Measurements from ENCODE around the gene KRTAP10-2. TPM values are rescaled to one million over a fixed set of nuclear protein-coding genes. Genes with fewer than 3 reads are reported as not detected.

The KRTAP10-2 gene
- polyA plus RNA-seq, 1 donor, result not detected

DNA sequence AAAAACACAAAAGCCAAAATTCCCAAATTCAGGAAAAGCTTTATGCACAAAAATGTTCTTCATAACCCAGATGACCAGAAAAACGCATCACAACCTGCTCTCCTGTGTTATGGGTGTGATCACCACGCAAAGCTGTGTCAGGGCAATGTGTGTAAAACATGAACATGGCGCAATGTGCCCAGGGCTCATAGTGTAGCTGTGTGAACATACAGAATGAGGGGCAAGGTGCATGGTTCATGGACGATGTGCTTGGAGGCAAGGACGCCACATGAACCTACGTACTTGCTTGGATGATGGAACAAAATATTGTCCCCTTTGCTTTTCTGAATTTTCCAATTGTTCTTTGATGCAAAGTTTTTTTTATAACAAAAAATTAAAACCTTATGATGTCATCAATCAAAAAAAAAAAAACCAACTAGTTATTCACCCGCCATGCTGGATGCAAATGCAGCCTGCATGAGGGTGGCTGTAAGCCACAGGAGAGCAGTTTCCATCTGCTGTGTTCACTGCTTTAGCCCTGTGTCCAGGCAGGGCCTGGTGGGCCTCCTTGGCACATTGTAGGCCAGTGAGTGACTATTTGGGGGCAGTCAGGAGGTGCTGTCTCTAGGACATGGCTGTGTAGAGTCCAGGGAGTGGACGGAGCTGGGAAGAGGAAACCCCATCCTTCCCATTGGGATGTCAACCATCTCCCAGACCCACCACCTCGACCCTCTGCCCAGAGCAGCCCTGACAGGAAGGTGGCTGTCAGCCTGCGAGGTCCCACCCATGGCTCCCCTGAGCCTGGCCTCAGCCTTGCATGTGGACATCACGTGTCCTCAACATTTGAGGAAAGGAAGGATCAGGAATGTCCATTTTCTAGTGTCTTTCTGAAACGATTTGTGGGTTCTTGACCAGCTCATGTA is 25.0 kb downstream of the KRTAP10-2 start:
- DNase-seq, result no peak

DNA sequence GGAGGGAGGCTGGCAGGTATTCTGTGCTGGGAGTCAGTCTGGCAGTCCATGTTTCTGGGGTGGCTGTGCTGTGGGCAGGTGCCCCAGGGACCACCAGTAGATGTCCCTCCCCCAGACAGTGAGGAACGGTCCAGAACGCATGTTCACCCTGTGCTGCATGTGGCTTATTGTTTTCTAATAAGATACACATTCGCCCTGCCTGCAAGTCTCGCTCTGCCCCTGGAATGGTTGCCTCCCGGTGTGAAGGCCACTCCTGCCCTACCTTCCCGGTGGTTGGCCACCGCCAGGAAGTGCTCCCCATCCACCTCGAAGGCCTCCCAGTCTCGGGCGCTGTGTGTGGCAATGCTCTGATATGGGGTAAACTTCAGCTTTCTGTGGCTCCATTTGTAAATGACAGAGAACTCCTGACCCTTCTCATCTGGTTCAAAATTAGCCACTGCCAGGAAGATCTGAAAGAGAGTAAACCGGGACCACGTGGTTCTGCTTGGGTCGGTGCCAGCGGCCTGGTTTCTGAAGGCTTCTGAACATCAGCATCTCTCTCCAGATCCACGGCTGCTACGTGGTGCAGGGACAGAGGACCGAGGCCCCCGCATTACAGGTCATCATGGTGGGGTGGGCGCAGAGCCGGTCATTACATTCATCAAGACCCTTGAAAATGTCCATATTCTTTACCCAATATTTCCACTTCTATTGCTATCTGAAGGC is 25.8 kb downstream of the KRTAP10-2 start:
- no peak for DNase-seq

DNA sequence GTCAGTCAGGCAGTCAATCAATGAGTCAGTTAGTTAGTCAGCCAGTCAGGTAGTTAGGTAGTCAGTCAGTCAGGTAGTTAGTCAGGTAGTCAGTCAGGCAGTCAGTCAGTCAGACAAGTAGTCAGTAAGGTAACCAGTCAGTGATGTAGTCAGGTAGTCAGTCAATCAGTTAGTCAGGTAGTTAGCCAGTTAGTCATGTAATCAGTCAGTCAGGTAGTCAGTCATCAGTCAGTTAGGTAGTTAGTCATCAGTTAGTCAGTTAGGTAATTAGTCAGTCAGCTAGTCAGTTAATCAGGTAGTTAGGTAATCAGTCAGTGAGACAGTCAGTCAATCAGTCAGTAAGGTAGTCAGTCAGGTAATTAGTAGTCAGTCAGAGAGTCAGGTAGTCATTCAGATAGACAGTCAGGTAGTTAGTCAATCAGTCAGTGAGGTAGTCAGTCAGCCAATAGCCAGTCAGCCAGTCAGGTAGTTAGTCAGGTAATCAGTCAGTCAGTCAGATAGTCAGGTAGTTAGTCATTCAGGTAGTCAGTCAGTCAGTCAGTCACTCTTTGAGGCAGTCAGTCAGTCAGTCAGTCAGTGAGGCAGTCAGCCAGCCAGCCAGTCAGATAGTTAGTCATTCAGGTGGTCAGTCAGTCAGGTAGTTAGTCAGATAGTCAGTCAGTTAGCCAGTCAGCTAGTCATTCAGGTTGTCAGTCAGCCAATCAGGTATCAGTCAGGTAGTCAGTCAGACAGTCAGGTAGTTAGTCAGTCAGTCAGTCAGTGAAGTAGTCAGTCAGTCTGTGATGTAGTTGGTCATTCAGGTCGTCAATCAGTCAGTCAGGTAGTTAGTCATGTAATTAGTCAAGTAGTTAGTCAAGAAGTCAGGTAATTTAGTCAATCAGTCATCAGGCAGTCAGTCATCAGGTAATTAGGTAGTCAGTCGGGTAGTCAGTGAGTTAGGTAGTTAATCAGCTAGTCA is 26.6 kb downstream of the KRTAP10-2 start:
- DNase-seq, result no peak

DNA sequence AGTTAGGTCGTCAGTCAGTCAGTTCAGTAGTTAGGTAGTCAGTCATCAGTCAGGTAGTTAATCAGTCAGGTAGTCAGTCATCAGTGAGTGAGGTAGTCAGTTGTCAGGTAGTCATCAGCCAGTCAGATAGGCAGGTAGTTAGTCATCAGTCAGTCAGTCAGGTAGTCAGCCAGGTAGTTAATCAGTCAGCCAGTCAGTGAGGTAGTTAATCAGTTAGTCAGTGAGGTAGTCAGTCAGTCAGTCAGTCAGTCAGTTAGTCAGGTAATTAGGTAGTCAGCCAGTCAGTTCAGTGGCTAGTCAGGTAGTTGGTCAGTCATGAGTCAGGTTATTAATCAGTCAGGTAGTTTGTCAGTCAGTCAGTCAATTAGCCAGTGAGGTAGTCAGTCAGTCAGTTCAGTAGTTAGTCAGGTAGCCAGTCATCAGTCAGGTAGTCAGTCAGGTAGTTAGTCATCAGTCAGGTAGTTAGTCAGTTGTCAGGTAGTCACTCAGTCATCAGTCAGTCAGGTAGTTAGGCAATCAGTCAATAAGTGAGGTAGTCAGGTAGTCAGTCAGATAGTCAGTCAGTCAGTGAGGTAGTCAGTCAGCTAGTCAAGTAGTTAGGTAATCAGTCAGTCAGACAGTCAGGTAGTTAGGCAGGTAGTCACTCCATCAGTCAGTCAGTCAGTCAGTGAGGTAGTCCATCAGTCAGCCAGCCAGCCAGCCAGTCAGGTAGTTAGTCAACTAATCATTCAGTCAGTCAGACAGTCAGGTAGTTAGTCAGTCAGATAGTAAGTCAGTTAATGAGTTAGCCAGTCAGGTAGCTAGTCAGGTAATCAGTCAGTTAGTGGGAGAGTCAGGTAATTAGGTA is 27.5 kb downstream of the KRTAP10-2 start:
- no peak for DNase-seq

DNA sequence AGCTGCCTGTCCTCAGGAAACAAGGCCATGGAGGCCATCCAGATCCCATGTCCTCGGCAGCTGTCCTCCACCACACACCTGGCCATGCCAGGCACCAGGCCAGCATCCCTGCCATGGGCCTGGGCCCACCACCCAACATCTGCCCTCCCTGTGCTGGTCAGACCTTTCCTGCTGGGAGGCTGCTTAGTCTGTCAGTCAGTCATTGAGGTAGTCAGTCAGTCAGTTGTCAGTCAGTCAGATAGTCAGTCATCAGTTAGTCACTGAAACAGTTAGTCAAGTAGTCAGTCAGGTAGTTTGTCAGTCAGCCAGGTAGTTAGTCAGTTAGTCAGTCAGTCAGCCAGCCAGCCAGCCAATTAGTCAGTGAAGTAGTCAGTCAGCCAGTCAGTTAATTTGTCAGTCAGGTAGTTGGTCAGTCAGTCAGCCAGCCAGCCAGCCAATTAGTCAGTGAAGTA is 28.5 kb downstream of the KRTAP10-2 start:
- DNase-seq, result no peak

DNA sequence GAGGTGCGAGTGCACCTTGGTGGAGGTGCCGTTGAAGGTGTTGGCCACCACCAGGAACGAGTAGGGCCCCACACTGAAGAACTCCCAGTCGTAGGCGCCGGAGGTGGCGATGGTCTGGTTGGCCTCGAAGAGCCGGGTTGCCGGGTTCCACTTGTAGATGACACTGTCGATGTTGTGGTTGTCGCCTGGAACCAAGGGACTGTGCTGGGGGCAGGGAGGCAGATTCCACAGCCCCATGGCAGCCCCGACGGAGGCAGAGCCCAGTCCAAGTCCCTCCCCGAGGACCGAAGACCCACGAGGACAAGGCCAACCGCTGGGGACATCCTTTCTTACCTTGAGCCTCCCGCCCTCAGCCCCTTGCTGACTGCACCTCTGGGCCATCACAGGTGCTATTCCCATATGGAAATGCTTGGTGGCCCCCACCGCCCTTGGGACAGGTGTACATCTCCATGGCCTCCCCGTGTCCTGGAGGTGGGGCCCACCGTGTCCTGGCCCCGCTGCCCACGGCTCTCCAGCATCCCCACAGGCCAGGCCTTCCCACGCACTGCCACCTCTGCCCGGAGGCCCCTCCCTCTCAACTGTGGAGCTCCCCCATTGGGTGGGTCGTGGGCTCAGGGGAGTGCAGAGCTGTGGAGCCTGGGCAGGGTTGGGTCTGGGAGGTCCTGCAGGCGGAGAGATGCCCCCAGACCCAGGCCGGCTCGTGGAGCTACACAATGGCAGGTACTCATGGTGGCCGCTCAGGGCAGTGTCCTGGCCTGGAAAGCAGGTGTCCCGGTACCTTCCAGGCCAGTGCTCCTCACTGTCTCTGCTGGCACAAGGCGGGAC is 29.2 kb downstream of the KRTAP10-2 start:
- no peak for DNase-seq

DNA sequence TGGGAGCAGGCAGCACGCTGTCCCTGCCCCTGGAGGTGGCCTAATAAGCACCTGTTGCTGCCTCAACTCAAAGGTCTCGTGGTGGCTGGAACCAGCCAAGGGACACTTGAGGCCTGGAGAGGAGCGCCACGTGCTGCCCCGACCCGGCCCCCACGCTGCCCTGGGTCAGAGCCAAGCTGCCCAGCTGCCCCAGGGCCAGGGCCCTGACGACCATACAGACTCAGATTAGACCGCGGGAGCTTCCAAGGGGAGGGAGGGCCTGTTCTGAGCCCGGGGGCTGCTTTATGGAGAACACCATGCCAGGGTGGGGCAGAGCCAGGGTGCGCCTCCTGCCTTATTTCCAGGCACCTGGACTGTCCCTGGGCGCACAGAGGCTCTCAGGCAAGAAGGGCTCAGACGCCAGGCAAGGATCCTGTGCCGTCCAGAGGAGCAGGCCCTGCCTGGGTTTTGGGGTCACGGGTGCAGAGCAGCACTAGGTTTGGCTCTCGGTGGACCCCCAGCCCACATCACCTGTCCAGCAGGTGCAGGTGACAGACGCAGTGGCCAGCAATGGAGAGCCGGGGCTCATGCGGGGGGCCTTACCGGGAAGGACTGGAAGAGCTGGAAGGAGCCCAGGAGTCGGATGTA is 29.9 kb downstream of the KRTAP10-2 start:
- DNase-seq, result no peak

DNA sequence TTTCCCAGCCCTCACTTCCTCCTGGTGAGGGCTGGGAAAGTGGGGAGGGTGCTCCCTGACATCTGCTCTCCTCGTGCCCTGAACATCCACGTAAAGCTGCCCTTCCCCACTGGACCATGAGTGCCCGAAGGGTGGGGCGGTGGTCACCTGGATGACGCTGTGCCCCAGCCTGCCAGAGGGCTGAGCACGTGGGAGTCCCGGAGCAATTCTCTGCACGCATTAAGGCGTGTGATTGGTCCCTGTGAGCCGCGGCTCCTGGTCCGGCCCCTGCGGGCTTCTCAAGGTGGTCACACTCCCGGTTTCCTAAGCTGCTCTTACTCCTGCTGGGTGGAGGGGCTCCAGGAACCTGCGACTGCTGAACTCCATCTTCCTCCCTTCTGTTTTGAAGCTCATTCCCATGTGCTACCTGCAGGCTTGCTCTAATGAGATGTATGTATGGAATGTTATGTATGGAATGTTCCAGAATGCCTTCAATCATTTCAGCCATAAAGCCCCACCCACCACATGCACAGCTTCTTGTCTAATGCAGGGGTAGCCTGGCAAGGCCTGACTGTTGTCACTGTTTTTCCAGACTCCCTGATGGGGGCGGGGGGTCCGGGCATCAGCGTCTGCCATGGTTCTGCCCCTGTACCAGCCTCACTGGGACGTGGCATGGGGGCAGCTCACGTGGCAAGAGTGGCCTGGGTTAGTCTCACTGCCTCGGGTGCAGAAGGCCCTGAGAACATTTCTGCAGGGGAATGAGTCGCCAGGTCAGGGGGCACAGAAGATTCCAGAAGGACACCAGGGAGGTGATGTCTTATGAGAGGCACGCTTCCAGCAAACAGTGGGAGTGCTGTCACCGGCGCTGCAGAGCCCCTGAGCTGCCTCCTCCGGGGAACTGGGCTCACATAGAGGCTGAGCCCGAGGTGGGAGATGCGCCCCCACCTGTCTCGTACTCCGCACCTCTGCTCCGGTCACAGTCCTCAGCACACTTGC is 30.7 kb downstream of the KRTAP10-2 start:
- DNase-seq, result no peak

DNA sequence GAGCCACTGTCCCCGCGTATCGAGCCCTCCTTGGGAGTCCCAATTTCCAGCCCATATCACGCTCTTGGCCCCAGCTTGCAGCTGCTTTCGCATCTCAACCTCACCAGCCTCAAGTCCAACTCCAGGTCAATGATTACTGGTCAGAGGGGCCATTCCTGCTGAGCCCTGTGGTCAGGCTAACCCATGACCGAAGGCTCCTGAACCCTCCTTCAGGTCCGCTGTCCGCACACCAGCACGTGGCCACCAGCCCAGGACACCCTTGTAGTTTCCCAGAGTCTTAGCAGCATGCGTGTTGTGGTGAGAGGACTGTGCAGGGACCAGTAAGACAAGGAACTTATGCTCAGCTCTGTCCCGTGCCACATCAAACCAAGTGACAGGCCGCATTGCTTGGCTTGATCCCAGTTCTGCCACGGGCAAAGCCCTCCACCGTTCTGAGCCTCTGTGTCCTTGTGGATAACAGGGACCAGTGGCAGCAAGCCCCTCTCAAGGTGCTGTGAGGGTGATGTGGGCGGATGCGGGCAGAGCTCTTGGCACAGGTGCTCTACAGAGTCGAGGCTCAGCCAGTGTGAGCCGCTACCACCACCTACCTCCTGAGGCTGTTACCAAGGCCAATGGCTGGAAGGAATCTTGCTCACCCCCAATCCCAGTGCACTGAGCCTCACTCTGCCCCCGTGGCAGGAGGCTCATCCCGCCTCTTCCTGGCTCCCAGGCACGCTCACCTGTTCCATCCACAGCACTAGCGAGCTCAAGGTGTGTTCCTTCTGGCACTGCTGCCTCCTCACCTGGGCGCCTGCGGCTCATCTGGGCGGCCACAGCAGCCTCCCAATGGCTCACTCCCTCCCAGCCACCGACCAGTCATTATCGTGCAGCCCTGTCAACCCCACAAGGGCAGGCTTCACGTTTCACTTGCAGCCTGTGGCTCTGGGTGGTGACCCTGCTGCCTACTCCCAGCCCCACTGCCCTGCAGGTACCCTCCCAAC is 31.7 kb downstream of the KRTAP10-2 start:
- DNase-seq, result no peak

DNA sequence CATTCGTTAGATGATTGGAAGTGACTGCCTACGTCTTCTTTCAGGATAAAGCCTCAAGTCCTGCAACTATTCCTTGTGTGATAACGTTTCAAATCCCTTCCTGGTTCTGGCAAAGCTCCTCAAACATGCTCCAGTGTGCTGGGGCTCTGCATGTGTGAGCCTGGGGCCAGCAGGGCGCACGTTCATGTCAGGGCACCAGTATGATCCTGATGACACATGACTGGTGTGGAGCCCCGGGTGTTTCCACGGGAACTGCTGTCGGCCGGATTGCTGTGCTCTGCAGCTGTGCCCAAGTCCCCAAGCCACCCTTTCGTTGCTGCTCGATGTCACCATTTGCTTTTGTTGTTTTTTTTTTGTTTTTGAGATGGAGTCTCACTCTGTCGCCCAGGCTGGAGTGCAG is 32.6 kb downstream of the KRTAP10-2 start:
- no peak for DNase-seq

DNA sequence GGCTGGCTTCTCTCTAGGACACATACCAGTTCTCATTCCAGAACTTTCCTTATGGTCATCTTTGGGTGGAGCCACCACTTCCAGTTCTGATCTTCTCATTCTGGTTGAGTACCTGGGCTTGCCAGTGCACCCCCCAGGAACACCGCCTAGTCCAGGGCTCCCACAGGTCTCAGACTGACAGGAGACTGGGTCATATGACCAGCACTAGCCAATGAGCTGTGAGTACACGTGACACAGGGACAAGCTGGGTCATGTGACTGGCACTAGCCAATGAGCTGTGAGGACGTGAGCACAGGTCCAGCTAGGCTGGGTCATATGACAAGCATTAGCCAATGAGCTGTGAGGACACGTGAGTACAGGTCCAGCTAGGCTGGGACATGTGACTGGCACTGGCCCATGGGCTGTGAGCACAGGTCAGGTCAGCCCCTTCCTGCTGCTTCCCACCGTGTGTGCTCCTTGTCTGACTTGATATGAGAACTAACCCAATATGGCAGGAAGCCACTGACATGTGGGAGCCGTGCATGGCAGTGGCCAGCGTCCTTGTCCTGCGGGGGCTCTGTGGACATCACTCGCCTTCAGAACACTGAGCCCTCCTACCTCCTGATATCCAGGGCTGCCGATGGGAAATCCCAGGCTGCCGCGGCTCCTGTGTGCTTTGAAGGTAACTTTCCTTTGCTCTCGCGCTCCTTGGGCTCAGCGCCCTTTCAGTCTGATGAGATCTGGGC is 34.0 kb downstream of the KRTAP10-2 start:
- no peak for DNase-seq

DNA sequence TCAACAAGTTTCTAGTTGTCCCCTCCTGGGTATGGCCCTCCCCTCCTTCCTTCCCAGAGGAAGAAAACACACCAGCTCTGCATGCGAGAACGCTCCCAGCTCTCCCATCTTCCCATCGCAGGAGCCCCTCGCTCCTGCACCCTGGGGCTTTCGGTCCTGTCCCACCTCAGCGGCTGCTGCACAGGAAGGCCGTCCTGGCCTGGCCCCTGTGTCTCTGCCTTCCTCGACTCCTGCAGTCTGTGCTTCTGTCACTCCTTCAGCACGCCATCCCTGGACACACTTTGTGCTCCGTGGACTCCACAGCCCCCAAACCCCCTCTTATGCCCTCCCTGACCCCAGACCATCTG is 34.5 kb downstream of the KRTAP10-2 start:
- no peak for DNase-seq

DNA sequence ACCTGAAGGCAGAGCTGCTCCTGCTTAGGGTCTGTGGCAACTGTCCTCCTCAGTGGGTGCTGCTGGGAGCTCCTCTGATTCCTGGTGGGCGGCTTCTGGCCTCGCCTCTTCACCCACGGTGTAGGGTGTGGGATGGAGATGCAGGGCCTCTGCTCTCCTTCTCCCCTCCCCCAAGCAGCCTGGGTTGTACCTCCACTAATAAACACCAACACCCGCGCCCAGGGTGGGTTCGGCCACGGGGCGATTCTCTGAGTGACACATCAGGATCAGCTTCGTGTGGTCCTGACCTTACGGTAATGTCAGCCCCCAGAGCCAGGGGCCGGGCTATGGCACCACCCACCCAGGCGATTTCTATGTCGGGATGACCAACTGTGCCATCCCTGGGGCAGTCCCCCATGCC is 35.0 kb downstream of the KRTAP10-2 start:
- no peak for DNase-seq

DNA sequence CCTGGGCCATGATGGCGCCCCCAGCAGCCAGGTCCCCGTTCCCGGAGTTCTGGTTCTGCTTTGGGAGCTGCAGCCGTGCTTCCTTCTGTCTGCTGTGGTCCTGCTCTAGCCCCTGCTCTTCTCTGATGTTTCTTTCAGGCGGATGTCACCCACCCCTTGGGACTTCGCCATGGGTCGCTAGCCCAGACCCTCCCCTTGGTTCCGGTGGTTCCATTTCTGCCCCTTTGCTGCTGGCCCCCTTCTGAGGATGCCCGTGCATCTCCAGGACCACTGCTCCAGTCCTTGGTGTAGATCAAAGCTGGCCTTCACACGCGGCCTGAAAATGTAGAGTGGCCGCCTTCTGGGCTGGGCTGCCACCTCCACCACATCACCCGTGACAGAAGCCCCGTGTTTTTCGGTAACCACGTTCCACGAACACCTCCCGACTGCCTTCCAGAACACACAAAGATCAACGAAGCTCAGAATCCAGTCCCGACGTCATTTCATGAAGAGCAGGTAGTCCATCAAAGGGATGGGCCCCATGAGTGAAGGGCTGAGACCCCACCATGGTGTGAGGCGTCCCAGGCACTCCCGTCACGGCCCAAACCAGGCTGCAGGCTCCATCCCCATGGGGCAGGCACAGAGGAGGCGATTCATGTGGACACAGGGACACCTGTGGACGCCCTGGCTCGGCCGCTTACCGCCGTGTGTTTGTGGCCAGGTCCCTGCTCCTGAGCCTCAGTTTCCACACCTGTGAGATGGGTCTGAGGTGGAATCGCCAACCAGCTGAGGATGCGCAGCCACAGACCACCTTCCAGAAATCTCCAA is 35.7 kb downstream of the KRTAP10-2 start:
- DNase-seq, result no peak

DNA sequence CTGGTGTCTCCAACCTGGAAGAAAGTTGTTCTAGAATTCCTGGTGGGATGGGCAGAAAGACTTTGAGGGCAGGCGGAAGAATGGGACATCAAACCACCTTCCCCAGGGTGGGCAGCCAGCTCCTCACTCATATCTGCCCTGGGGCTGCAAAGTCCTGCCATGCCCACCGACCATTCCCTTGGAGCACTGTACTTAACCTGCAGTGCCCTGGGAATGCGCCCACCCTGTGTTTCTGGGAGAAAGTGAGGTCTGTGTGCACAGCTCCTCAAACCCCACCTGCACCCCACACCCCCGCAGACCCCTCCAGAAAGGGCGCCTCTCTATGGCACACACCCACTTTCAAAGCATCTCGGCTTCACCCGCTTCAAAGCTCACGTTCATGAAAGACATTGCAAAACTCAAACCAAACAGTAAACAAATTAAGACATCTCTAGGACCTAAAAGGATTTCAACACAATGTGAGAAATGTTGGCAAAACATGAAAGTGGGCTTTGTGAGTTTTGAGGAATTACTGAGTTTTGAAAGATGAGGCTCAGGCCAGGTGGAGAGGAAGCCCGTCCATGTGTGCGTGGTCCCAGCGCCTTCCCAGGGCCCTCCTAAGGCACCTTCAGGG is 36.5 kb downstream of the KRTAP10-2 start:
- DNase-seq, result no peak

DNA sequence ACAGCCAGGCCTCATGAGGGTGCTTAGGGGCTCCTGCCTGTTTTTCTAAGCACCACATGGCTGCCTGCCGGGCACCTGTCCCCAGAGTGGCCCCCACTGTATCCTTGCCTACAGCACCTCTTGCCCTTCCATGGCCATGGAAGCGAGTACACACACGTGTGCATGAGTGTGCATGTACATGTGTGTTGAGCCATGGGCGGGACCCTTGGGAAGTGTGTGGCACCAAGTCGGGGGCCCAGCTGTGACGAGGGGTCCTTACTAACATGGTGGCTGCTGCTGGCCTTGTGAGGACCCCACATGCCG is 37.1 kb downstream of the KRTAP10-2 start:
- no peak for DNase-seq
